ENCODE measurements around the gene SMAP1.

The SMAP1 gene

DNA sequence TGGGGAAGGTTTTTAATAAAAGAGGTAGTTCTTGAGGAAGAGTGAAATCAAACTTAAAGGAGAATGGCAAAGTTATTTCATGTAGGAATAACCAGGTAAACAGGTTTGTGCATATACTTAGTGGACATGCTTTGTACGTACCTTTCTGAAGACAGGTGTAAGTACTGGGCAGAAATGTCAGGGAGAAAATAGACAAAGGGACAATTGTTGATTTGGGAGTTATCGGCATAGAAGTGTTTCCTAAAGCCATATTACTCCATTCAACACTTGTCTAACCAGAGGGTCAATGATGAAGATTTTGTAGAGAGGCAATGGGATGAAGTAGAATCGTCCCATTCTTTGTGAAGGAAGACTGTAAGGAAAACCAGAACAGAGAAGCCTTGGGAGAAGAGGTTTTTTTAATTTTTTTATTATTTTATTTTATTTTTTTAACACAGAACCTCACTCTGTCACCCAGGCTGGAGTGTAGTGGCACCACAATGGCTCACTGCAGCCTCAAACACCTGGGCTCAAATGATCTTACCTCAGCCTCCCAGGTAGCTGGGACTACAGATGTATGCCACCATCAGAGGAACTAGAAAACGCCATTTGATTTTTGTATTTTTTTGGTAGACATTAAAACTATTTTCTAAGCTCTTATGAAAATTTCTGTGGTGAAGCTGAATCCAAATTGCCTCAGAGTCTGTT lies 18.0 kb downstream of the SMAP1 start:
- TF ChIP-seq, protein P1, sequence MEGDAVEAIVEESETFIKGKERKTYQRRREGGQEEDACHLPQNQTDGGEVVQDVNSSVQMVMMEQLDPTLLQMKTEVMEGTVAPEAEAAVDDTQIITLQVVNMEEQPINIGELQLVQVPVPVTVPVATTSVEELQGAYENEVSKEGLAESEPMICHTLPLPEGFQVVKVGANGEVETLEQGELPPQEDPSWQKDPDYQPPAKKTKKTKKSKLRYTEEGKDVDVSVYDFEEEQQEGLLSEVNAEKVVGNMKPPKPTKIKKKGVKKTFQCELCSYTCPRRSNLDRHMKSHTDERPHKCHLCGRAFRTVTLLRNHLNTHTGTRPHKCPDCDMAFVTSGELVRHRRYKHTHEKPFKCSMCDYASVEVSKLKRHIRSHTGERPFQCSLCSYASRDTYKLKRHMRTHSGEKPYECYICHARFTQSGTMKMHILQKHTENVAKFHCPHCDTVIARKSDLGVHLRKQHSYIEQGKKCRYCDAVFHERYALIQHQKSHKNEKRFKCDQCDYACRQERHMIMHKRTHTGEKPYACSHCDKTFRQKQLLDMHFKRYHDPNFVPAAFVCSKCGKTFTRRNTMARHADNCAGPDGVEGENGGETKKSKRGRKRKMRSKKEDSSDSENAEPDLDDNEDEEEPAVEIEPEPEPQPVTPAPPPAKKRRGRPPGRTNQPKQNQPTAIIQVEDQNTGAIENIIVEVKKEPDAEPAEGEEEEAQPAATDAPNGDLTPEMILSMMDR (IDR thresholded peaks at IDR 0.05; ENCODE audit: control extremely low read depth, extremely low read depth, low read depth, missing control alignments) = no peak
- DNase-seq (ENCODE audit: extremely low spot score) = no peak
- CTCF ChIA-PET = interaction anchor here (0.7 to 4.9 kb wide), 17 partner anchors 9 to 464 kb away, joined by 3 to 41 read pairs (median 5); partner anchors contain the start of gene SMAP1
- POLR2A ChIA-PET = no interaction called here

DNA sequence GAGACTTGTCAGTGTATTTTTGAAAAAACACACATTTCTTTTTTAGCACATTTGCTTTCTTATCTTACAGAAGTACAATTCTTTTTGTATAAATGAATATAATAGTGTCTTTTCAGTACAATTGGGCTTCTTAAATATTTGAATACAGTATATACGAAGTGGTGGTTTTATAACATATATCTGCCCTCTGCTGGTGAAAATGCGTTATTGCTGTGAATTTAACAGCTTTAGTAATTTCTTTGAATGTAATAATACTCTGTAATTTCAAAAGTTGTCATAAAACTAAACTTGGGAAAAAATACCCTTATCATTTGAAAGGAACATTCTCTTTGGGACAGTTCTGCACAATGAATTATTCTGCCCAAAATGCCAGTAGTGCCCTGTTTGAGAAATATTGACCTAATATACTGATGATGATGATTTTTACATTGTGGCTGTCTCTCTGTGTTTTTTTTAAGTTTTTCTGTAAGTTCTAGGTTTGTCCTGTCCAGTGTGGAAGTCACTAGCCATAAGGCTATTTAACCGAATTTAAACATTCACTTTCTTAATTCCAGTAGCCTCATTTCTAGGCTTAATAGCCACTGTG lies 19.0 kb downstream of the SMAP1 start:
- TF ChIP-seq, protein P1 (IDR thresholded peaks at IDR 0.05; ENCODE audit: control extremely low read depth, extremely low read depth, low read depth, missing control alignments) = peak; percentile 69
- ChIA-PET CTCF (interaction anchor here (0.6 to 4.9 kb wide), 36 partner anchors 9 to 465 kb away, joined by 3 to 41 read pairs (median 4); partner anchors contain the start of gene SMAP1), POLR2A (no interaction called here)
- peak; percentile 29 for DNase-seq (ENCODE audit: extremely low spot score)

- no peak for DNase-seq (ENCODE audit: extremely low spot score)
- TF ChIP-seq, protein P1 (IDR thresholded peaks at IDR 0.05; ENCODE audit: control extremely low read depth, extremely low read depth, low read depth, missing control alignments) = no peak
- POLR2A ChIA-PET = no interaction called here
- CTCF ChIA-PET = interaction anchor here (0.7 to 2.2 kb wide), 4 partner anchors 9 to 29 kb away, joined by 3 to 7 read pairs (median 4); no protein-coding TSS in a partner anchor
Observed at GRCh38 chr6:70693887-70694286, 26.2 kb downstream of the SMAP1 start.

DNA sequence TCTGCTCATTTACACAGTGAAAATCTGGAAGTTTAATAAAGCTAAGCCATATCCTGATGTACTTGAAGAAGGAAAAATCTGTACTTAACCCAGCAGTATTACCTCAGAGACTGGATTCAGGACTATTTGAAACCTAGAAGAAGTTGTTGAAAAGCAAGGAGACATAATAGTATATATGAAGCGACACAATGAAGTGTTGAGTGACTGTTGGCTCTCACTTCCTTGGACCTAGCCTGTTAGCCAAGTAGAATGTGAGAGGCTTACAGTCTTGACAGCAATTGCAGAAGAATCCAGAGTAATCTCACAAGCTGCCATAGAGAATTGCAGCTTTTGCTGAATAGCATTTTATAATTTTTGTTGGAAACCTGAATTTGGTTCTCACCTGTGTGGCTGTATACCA lies 26.7 kb downstream of the SMAP1 start:
- TF ChIP-seq, protein P1 (IDR thresholded peaks at IDR 0.05; ENCODE audit: control extremely low read depth, extremely low read depth, low read depth, missing control alignments) = no peak
- CTCF ChIA-PET = interaction anchor here (0.7 to 2.2 kb wide), 4 partner anchors 9 to 29 kb away, joined by 3 to 7 read pairs (median 4); no protein-coding TSS in a partner anchor
- POLR2A ChIA-PET = no interaction called here
- DNase-seq (ENCODE audit: extremely low spot score) = no peak

DNA sequence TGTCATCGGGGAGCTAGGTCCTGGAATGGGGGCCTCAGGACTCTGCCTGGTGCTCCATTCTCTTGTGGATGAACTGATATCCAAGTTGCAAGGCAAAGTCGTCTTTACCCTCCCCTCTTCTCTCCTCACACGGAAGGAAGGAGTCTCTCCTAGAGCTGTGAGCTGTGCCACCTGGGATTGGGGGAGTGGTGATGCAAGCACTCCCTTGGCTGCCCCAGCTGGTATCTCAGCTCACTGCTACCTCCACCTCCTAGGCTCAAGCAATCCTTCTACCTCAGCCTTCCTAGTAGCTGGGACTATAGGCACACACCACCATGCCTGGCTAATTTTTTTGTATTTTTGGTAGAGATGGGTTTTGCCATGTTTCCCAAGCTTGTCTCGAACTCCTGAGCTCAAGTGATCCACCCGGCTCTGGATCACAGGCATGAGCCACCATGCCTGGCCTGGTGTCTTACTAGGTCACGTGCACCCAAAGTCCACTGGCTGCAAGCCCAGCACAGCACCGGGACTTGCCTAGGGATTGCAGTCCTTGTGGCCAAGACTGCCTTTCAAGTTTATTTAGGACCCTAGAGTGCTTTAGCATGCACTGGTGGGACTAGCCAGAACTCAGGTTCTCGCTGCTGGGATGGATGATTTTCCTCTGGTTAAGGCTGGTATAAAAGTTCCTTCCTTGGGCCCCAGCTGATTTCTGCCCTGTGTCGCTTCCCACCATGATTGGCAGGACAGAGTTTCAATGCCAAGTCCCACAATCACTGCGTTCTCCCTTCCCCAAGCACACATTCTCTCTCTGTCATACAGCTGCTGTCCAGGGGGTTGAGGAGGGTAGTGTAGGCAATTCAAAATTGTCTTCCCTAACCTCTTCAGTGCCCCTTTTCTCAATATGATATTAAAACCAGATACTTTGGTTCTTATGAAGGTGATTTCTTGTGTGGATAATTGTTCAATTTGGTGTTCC lies 33.5 kb downstream of the SMAP1 start:
- POLR2A ChIA-PET = interaction anchor here (0.6 to 0.7 kb wide), 2 partner anchors 163 to 181 kb away, joined by 3 to 5 read pairs; no protein-coding TSS in a partner anchor

More for the DNA sequence above, 33.5 kb downstream of the SMAP1 start:
- CTCF ChIA-PET = interaction anchor here (0.7 to 1.9 kb wide), 3 partner anchors 9 to 183 kb away, joined by 3 to 11 read pairs (median 5); no protein-coding TSS in a partner anchor
- no peak for DNase-seq (ENCODE audit: extremely low spot score)
- TF ChIP-seq, protein P1 (IDR thresholded peaks at IDR 0.05; ENCODE audit: control extremely low read depth, extremely low read depth, low read depth, missing control alignments) = no peak

All from GM10248 (cell line).